HG03108 (cell line): Measurements from ENCODE around the gene TFAP2E.

Experiments used
- ATAC-seq: cut with Tn5 transposase; IDR thresholded peaks from one replicate; pipeline ENCODE4 v1.9.1; 2021; ENCODE audit warnings: moderate library complexity; ENCODE audit not compliant: unreplicated experiment

TFAP2E gene

DNA sequence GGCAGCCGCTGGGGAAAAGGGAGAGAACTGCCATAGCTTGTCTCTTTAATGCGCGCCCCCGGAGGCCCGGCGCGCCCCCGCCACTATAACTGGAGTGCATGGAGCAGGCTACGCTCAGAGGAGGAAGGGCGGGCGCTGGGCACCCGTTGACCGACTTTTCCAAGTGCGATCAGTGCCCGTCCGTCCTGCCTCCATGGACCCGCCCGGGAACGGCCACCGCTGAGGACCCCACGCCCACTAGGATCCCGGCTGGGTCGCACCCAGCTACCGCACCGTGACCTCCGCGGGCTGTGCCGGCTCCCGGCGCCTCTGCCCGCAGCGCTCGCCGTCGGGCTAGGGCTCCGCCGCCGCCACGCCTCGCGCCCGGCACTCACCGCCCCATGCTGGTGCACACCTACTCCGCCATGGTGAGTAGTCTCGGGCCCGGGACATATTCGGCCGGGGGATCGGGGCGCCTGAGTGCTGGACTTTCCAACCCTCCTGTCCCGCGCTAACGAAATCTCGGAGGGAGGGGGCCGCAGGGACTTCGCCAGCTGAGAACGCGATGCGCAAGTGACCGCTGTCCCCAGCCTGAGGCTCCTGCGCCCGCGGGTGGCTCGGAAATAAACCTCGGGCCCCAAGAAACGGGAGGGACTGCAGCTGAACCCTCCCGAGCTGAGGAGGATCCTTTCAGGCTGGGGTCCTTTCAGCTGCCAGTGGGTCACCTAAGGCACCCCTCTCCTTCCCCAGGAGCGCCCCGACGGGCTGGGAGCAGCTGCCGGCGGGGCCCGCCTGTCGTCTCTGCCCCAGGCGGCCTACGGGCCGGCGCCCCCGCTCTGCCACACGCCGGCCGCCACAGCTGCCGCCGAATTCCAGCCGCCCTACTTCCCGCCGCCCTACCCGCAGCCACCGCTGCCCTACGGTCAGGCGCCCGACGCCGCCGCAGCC, at the start of gene TFAP2E:
TFAP2E (plus strand) TSS at position 117 of the 927 bp plus-strand sequence; CDS start at position 381, 264 bp downstream.
- no peak for ATAC-seq

DNA sequence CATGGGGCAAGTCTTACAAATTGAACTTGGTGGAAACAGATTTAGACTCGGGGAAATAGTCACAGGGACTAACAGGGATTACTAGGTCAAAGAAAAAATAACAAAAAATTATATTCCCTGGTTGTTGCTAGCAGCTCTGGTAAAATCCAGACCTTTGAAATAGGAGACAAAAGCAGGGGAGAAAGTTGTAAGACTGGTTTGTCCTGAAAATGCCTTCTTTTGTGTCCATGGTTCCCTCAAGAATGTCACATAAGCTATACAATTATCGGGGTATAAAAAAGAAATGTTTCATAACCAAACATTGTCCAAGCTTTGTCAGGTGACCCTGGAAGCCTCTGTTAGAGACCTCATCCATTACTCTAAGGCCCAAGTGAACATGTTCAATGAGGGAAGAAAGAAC, 49.0 kb upstream of the TFAP2E start:
- no peak for ATAC-seq

DNA sequence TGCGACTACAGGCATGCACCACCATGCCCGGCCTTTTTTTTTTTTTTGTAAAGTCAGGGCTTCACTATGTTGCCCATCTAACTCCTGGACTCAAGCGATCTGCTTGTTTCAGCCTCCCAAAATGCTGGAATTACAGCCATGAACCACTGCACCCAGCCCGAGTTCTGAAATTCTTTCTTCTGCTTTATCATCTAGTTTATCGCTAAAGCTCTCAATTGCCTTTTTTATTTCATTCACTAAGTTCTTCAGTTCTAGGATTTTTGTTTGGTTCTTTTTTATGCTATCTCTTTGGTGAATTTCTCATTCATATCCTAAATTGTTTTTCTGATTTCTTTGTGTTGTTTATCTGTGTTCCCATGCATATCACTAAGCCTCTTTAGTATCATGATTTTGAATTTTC, 42.9 kb upstream of the TFAP2E start:
- ATAC-seq: no peak

DNA sequence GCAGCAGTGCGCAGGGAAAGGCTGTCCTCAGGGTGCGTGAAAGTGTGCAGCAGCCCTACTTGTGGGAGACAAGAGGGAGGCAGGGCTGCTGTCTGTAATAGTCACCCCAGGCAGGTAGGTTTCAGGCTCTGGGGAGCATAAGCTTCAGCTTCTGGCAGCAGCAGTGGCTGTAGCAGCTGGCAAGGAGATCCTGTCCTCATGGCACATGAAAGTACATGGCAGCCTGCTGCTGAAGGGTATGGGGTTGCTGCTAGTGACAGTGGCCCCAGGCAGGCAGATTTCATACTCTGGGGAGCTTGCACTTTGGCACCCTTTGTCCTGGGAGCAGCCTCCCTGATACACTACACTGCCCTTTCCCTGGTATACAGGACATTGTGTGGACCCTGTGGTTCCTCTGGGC, 42.2 kb upstream of the TFAP2E start:
- no peak for ATAC-seq

DNA sequence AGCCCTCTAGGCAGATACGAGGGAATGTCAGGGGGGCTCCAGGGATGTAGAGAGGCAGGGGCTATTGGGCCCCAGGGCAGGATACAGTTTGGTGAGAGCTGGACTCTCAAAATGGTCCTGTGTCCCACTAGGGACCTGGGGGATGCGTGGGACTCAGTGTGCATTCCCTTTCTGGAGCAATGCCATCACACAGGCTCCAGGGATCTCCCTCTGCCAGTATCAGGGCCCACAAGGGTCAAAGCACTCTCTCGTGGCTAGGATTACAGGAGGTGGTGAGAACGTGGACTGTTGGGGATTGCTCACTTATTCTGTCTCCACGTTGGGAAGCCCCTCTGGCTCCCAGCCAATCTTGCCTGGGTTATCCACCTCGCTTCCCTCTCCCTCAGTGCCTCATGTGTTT, 41.7 kb upstream of the TFAP2E start:
- no peak for ATAC-seq

DNA sequence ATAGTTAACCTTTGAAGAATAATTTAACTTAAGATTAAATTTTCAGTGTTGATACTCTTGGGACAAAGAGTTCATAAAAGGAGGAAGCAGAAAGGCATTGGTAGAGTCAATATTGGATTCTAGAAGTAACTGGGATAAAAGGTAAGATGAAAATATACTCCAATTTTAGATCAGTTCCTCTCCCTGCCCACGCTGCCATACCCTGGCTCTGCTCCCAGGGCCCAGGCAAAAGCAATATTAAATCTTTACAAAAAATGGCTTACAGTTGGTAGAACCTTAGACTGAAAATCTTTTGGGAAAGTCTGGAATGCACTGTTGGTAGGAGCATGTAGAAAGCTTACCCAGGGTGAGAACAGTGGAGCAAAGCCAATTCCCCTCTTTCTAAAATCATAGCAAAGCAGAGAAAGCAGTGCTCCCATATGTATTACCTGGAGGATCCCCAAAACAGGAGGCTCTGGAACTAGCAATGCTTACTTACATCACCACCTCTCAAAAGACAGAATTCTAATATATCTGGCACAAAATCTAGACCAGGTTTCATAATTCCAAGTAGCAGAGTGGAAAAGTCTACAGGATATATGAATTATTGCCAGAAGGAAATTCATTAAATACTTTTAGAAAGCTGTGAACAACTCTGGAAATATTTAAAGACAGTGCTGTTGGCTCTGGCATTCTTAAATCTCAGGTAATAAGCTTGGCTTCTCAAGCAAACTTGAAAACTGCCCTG, 40.5 kb upstream of the TFAP2E start:
- ATAC-seq: no peak

DNA sequence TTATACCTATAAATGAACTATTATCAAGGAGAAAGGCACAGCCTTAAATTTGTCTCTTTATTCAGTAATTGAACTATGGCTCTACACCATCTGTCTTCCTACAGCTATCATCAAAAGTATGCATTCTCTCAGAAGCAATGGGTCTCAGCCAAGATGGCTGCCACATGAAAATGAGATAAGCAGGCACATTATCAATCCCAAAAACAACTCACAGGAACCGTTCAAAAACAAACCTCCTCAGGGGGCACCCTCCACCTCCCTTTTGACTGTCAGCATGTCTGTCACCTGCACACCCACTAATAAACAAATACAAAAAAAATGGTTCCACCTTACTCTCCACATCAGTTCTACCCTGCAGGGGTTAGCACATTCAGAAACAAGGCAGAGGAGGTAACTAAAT, 39.5 kb upstream of the TFAP2E start:
- ATAC-seq: no peak

DNA sequence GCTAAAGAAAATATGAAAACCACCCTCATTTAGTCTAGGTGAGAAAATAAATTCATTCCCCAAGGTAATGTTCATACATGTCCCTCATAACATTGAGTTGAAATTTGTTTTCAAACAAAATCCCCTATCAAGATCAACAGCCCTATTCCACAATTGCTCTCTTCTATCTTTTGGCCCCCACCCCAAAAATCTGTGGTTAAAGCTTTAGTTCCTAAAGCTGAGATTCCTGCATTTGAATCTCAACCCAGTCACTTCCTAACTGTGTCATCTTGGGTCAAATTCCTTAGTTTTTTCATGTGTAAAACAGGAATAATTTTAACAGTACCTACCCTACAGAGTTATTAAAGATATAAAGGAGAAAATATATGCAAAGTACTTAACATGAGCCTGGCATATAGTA, 37.9 kb upstream of the TFAP2E start:
- no peak for ATAC-seq

DNA sequence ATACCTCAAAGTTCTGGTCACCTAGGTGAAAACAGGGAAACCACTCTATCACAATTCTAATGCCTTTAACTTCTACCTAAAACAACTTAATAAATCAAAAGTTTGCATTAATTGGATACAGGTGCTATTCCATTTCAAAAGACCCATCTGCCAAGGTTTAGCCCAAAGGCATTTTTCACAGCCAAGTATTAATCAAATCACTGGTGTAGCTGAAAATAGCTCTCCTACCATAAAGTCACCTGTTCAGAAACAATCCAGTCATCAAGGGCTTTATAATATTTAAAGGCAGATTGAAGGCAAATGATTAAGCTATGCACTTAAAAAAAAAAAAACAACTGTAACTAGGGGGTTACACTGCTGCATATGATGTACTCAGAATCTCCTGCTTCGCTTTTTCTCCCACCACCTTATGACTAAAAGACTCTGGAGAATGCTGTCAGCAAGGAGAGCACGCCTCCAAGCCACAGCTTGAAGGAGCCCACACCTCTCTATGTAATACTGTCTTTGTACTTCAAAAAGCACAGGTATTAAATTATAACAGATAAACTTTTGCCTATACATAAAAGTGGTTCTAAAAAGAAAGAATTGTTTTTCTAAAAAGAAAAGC, 36.5 kb upstream of the TFAP2E start:
- no peak for ATAC-seq

DNA sequence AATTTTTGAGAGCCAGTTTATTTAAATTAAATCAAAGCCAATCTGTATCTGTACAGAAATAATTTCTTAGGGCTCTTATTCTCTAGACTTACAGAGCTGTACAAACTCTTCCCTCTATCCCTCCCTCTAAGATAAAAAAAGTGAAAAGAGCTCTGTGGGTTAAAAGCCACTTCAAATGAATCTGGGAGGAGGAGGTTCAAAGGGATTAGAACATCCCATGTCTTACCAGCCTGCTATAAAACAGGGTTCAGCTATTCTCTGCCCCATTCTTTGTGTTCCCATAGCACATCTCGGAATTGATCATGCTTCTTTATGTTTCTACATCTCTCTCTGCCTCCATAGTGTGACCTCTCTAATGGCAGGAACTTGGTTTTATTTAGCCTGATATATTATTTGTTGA, 35.3 kb upstream of the TFAP2E start:
- ATAC-seq: no peak

DNA sequence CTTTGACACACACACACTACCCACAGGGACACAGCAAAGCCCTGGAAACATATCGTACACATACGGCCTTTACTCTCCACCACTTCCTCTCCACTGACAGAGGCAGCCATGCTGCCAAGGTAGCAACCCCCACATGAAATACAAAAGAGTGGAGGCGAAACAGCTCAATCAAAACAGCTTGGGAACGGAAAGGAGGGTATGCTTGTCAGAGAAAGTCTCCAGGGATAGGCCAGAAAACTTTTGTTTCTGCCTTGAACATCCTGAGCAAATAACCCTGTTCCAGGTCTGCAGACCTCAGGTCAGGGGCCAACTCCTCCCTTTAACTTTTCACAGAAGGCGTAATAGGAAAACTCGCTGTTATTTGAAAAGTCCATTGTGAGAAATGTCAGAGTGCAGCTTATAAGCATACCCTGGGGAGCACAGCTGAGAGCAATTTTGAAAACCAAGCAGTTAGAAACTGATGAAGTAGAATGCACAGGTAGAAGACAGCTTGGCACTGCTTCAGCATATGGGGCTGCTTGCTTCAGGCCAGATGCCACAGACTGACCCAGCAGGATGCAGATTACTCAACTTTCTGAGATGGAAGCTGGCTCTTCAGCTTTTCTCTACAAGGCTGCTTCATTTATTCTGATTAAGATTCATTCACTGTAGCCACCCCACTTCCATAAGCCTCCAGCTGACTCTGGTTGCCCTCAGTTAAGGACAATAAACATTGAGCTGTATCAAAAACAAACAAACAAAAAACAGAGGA, 33.9 kb upstream of the TFAP2E start:
- ATAC-seq: no peak

DNA sequence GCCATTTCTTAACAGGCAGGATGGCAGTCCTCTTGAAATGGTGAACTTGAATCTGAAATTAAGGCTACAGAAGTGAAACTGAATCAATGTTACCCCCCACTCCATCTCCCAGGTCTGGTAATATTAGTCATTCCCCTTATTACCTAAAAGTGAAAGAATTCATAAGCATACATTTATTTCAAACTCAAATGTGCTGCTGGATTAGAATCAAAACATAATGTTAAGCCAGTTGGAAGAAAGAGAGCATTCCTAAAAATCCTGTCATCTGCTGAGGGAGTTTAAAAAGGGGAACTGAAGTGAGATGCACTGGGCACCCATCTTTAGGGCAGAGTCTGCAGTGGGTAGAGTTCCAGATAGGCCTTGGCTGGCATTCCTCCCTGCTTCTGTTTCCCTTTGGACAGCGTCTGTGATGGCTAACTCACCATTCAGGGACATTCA, 33.3 kb upstream of the TFAP2E start:
- ATAC-seq: no peak

DNA sequence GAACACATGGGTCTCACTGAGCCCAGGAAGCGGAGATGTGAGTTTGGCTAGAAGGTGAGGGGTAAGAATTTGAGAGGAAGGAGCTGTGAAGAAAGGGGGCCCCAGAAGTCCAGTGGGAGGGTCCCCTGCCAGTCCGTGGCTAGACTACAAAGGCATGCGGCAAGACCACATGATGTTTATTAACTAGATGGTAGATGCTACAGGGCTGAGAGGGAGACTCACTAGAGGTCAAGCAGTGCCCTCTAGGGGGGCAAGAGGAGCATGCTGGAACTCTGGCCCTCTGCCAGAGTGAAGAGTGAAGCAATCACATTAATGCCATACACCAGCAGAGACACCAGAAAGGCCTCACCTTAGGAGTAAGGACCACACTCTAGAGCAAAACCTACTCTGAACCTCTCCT, 28.1 kb upstream of the TFAP2E start:
- ATAC-seq: no peak

DNA sequence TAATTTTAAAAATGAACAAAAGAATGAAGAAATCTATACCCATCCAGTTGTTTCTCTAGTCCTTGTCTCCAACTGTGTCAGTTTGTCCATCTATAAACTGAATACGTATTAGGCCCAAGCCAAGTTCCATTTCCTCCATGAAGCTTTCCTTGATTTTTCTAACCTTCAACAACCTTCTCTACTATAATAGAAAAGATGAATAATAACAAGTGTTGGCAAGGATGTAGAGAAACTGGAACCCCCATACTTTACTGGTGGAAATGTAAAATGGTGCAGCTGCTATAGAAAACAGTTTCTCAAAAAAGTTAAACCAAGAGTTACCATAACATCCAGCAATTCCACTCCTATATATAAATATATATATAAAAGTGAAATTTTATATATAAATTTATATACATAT, 26.5 kb upstream of the TFAP2E start:
- no peak for ATAC-seq

DNA sequence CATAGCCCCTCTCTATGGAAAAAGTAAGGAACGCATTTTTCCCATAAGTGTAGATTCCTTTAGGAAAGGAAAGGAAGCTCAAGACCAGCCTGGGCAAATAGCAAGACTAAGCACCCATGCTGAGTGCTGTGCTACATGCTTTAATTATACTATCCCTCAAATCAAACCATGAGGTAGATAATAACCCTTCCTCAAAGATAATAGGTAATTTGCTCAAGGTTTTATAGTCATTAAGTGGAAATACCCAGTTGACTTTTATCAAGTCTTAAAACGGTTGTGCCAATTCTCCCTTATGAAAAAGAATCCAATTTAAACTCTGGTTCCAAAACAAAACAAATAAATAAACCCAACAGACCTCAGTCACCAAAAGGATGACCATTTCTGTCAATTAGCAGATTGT, 19.3 kb upstream of the TFAP2E start:
- ATAC-seq: no peak

DNA sequence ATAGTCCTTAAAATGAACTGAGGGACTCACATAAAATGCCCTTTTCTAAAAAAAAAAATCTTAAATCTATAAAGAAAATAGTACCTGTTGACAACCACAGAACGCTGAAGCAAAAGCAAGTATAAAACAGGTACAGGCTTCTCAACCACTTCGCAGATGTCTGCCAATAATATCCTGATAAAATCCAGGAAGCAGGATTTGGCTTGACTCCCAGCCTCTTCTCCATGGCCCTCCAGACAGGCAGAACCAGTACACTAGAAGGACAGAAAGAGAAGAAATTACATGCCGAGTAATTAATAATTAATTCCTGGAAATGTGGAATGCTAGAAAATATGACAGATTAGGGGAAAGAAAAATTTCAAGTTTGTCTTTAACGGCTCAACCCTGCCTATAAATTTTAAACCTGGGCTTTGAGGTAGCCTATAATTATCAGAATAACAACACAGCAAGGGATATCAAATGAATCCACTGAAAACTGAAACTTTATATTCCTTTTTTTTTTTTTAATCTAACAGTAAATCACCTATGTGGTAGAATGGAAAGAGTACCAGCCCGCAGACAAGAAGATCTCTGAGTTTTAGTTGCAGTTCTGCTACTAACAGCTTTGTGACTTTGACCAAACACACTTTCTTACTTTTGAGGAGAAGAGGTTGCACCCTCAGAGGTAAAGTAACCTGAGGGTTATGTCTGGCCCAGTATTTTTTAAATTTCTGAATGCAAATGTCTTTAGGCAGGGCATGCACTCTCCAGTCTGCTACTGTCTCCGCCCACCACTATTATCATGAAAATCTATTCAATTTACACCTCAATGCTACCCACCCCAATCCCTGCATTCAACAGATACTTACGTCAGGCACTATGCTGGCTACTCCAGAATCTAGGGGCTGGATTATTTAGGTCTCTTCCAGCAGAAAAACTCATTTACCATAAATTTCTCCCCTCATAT, 18.6 kb upstream of the TFAP2E start:
- ATAC-seq: no peak

DNA sequence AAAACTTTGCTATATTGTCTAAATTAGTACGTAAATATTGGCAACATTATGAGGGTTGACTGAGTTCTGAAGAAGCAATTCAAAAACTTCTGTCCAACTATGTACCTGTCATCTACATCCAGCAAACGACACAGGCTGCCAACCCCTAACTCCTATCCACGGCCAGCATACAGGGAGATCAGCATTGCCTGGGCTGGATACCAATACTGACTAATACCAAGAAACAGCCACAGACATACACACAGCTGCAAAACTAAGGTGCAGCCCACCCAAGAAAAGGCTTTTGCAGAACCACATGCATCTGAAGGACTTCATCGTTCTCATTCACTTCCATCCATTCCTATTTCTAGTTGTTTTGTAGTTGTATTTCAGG, 17.9 kb upstream of the TFAP2E start:
- no peak for ATAC-seq

DNA sequence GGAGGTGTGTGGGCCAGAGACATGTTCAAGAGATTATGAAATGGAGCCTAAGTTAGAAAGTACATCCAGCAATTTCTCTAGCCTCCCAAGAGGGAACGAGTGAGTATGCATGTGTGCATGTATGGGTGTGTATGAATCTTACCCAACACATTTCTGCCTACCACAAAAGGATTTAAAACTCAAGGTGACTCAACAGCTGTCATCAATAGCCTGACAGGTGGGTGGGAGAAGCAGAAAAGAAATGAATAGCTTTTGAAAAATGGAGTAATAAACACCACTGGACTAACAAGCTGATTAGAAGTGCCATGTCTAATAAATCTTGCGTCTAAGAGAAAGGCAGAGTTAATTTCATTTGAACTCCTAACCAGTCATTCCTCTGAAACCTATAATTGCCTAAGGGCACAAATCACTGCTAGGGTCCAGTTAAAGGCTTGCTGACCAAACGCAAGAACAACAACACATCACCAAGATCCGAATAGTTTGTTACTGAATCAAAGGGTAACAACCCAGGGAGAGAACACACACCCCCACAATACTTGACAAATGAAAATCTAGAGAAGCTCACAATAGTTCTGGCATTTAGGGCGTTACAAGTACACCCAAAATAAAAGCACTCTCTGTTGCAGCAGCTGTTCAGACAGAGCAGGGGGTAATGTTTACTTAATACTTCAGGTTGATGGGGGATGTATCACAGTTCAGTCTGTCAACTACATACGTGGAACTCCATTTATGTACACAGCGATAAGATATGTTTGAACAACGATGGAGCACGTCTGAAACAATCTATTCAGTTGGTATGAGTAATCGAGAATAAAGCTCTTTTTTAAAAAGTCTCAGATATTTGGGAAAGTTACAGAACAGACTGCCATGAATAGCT, 17.3 kb upstream of the TFAP2E start:
- ATAC-seq: no peak

DNA sequence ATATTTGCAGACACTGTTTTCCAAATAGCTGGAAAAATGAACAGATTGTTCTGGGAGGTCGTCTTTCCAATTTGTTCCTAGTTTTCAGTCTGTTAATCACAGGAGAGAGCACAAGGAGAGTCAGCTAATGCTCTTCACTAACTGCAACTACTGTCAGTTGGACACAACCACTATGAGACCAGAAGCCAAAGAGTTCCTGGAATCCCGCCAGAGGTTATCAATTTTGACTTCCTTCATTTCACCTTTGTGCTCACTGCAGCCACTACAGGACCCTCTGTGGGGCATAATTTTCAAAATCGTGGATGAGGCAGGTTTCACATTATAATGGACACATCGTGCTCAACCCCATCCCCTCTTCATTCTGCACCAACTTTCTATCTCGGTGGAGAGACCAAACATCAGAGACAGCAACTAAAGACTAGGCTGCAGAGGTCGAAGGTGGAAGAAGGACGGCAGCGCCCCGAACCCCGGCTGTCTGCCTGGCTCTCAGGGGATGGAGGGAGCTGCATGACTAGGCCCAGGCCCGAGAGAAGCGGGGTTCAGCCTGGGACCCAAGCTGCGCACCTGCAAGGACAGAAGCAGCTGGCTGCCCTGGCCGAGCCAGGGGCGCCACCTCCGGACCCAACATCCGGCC, 16.5 kb upstream of the TFAP2E start:
- no peak for ATAC-seq
